GM12891 (cell line): ENCODE data around the gene SPNS3.

ENCODE experiments used
- POLR2A ChIP-seq: IDR thresholded peaks from 2 replicates; pipeline ENCODE4 v1.6.1; 2011; ENCODE audit warnings: low read depth, low read length, control low read depth
- POLR2AphosphoS5 ChIP-seq: IDR thresholded peaks from 2 replicates; pipeline ENCODE4 v1.6.1; 2011; ENCODE audit warnings: low read depth, low read length, control low read depth
- TAF1 ChIP-seq: IDR thresholded peaks from 2 replicates; pipeline ENCODE4 v1.6.1; 2011; ENCODE audit warnings: low read depth, low read length, control low read depth

DNA sequence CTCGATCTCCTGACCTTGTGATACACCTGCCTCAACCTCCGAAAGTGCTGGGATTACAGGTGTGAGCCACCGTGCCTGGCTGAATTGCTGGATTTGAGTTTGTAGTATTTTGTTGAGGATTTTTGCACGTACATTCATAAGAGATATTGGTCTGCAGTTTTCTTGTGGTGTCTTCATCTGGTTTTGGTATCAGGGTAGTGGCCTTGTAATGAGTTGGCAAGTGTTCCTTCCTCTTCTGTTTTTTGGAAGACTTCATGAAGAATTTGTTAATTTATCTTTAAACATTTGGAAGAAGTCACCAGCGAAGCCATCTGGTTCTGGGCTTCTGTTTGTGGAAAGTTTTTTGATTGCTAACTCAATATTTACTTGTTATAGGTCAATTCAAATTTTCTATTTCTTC is 26.9 kb downstream of the SPNS3 start:
- TF ChIP-seq TAF1 (no peak), POLR2A (no peak), POLR2AphosphoS5 (no peak)
